GM12892 (cell line): ENCODE data around the gene PDCD11.

Experiments used
- POLR2A ChIP-seq: IDR thresholded peaks from 2 replicates; pipeline ENCODE4 v1.6.1; 2011; ENCODE audit warnings: low read depth, low read length, control low read depth
- POLR2AphosphoS5 ChIP-seq: IDR thresholded peaks from 2 replicates; pipeline ENCODE4 v1.6.1; 2011; ENCODE audit warnings: low read depth, low read length, control low read depth

- TF ChIP-seq POLR2A: no peak
- no peak for TF ChIP-seq POLR2AphosphoS5
Measured at GRCh38 chr10:103353281-103353680, 43.1 kb upstream of the PDCD11 start.
